SIG-M5 (cell line): ENCODE results near the gene RNU6-1.

Experiments used
- DNase-seq: peaks from one replicate; lab custom pipeline; 2025; lab: John Stamatoyannopoulos, UW

Gene RNU6-1

GRCh38 chr15:67832897-67833709, 6.7 kb downstream of the RNU6-1 start:
- no peak for DNase-seq

GRCh38 chr15:67832031-67832551, 7.8 kb downstream of the RNU6-1 start:
- no peak for DNase-seq

- DNase-seq: no peak
Measured at GRCh38 chr15:67831363-67831762, 8.5 kb downstream of the RNU6-1 start.

GRCh38 chr15:67829647-67830504, 10.0 kb downstream of the RNU6-1 start:
- no peak for DNase-seq

- no peak for DNase-seq
Measured at GRCh38 chr15:67828969-67829646, 10.7 kb downstream of the RNU6-1 start.

GRCh38 chr15:67828278-67828968, 11.4 kb downstream of the RNU6-1 start:
- no peak for DNase-seq

- DNase-seq: no peak
Measured at GRCh38 chr15:67827562-67828277, 12.1 kb downstream of the RNU6-1 start.

GRCh38 chr15:67826717-67827561, 12.9 kb downstream of the RNU6-1 start:
- DNase-seq: no peak

- DNase-seq: no peak
Measured at GRCh38 chr15:67825881-67826716, 13.7 kb downstream of the RNU6-1 start.

- DNase-seq: no peak
Measured at GRCh38 chr15:67824976-67825880, 14.6 kb downstream of the RNU6-1 start, which contains the start of gene SKOR1. Gene SKOR1 (plus strand): TSS chr15:67825509. CDS start chr15:67825603, 94 bp downstream.

- DNase-seq: no peak
Measured at GRCh38 chr15:67824197-67824968, 15.5 kb downstream of the RNU6-1 start.

- DNase-seq: no peak
Measured at GRCh38 chr15:67823314-67824196, 16.3 kb downstream of the RNU6-1 start.

GRCh38 chr15:67822537-67823313, 17.1 kb downstream of the RNU6-1 start:
- no peak for DNase-seq

GRCh38 chr15:67821784-67822440, 17.9 kb downstream of the RNU6-1 start:
- no peak for DNase-seq
